Activated naive CD4-positive, alpha-beta T cell treated with anti-CD3 and anti-CD28 coated beads, Interleukin-2, amount 10 ng/mL, durations not matched to agents 7 days and 5 days (primary cell): ENCODE measurements around the gene CAMK2B.

Experiments
- CTCF ChIA-PET: fragments of 350-600 bp; sonication (Branson Sonifier 250); formaldehyde crosslinking; loops from one replicate; lab custom pipeline; 2021; ENCODE audit warnings: antibody characterized with exemption; lab: Charles Lee
- DNase-seq: peaks from one replicate; pipeline ENCODE4 v3.0.0-alpha.2; 2020
- H3K27ac Mint-ChIP-seq: one replicate; pipeline ENCODE4 v1.8.0; 2021; ENCODE audit warnings: mild to moderate bottlenecking, moderate library complexity, mixed read lengths
- H3K27me3 Mint-ChIP-seq: one replicate; pipeline ENCODE4 v1.8.0; 2021; ENCODE audit warnings: mild to moderate bottlenecking, mixed read lengths
- H3K36me3 Mint-ChIP-seq: one replicate; pipeline ENCODE4 v1.8.0; 2021; ENCODE audit warnings: mixed read lengths
- H3K4me1 Mint-ChIP-seq: one replicate; pipeline ENCODE4 v1.8.0; 2021; ENCODE audit warnings: mixed read lengths
- H3K4me3 Mint-ChIP-seq: one replicate; pipeline ENCODE4 v1.8.0; 2021; ENCODE audit warnings: mild to moderate bottlenecking, moderate library complexity, mixed read lengths
- H3K9me3 Mint-ChIP-seq: one replicate; pipeline ENCODE4 v1.8.0; 2021; ENCODE audit warnings: mixed read lengths

The CAMK2B gene

DNA sequence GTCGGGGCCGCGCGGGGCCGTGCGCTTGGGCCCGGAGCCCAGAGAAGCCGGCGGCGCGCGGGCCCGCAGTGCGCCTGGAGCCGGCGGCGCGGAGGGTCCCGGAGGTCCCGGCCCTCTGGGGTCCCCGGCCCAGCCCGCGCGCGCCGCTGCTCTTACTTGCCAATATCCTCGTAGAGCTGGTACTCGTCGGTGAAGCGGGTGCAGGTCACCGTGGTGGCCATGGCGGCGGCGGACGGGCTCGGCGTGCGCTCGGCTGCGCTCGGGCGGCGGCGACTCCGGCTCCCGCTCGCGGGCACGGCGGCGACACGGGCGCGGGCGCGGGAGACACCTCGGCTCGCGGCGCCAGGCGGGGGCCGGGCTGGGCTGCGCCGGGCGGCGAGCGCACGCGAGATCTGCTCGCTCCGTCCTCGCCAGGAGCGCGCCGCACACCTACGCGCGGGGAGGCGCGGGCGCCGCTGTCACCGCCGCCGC, at the start of gene CAMK2B:
TSS of gene CAMK2B (minus strand) at position 394 of the 471 bp plus-strand sequence. CDS start at position 221, 173 bp downstream.
- peak within 1 kb of the TSS; percentile 63 for H3K4me3 Mint-ChIP-seq
- H3K27ac Mint-ChIP-seq = no peak within 1 kb of the TSS
- no peaks in the 10 kb centered on the region for H3K9me3 Mint-ChIP-seq
- DNase-seq = no peak
- CTCF ChIA-PET = no interaction called here
- no peaks in the 10 kb centered on the region for H3K36me3 Mint-ChIP-seq
- H3K27me3 Mint-ChIP-seq = peaks cover 80% of the 10 kb centered on the region
- peaks cover 4% of the 10 kb centered on the region for H3K4me1 Mint-ChIP-seq

GRCh38 chr7:44374007-44374763, 48.8 kb upstream of the CAMK2B start:
- CTCF ChIA-PET = interaction anchor here (0.8 kb wide), 1 partner anchor 101 kb away, joined by 4 read pairs; no protein-coding TSS in a partner anchor
- no peak for DNase-seq
- Mint-ChIP-seq H3K4me1 (peaks cover 13% of the 10 kb centered on the region), H3K27me3 (peaks cover 69% of the 10 kb centered on the region), H3K27ac (no peak overlapping the region), H3K9me3 (no peaks in the 10 kb centered on the region), H3K36me3 (no peaks in the 10 kb centered on the region), H3K4me3 (no peak overlapping the region)

- H3K27ac Mint-ChIP-seq = no peak overlapping the region
- CTCF ChIA-PET = interaction anchor here (0.8 kb wide), 1 partner anchor 102 kb away, joined by 4 read pairs; no protein-coding TSS in a partner anchor
- no peak overlapping the region for H3K4me3 Mint-ChIP-seq
- H3K36me3 Mint-ChIP-seq = no peaks in the 10 kb centered on the region
- peaks cover 13% of the 10 kb centered on the region for H3K4me1 Mint-ChIP-seq
- H3K9me3 Mint-ChIP-seq = no peaks in the 10 kb centered on the region
- DNase-seq = no peak
- H3K27me3 Mint-ChIP-seq = peaks cover 77% of the 10 kb centered on the region
These were observed 48.0 kb upstream of the CAMK2B start for GRCh38 chr7:44373418-44373740.

DNA sequence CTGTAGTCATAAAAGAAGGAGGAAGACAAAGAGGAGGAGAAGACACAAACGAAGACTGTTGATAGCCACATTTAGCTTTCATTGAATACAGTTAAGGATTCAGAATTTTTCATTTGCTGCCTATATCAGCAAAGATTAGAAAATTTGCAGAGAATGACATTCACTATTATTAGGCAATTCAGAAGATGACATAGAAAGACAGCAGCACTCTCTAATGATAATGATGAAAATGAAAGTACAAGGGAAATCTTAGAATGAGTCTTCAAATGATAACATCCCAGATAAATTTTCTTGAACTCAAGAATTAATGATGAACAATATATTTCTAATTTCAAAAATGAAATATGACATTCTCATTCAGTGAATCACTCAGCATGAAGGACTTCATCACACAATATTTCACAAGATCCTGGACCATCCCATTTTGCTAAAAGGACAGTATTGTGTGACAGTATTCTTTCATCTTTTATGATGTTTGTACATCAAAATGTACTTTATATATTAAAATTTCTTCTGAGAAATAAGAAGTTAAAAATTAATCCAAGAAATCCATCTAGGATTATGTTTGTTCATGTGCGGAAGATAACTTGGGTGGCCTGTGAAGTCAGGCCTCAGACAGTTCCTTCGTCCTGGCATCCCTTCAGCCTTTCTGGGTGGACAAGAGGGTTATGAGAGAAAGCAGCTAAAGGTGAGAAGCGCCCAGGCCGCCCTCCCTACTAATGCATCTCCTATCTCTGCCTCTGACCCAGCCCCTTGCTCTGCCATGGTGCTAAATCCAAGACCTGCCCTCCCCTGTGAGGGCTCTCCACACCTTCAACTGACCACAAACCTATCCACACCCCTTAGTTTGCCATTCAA, 47.4 kb upstream of the CAMK2B start:
- DNase-seq = no peak
- no peaks in the 10 kb centered on the region for H3K9me3 Mint-ChIP-seq
- H3K27me3 Mint-ChIP-seq = peaks cover 81% of the 10 kb centered on the region
- no peak overlapping the region for H3K27ac Mint-ChIP-seq
- H3K36me3 Mint-ChIP-seq = no peaks in the 10 kb centered on the region
- CTCF ChIA-PET = interaction anchor here (0.8 kb wide), 1 partner anchor 103 kb away, joined by 4 read pairs; no protein-coding TSS in a partner anchor
- no peak overlapping the region for H3K4me3 Mint-ChIP-seq
- H3K4me1 Mint-ChIP-seq = peaks cover 13% of the 10 kb centered on the region

- CTCF ChIA-PET = no interaction called here
- Mint-ChIP-seq H3K36me3 (no peaks in the 10 kb centered on the region), H3K9me3 (no peaks in the 10 kb centered on the region), H3K27me3 (peaks cover 56% of the 10 kb centered on the region), H3K4me1 (peaks cover 13% of the 10 kb centered on the region), H3K27ac (no peak overlapping the region), H3K4me3 (no peak overlapping the region)
- no peak for DNase-seq
These were observed 43.5 kb upstream of the CAMK2B start for GRCh38 chr7:44368885-44369284.

DNA sequence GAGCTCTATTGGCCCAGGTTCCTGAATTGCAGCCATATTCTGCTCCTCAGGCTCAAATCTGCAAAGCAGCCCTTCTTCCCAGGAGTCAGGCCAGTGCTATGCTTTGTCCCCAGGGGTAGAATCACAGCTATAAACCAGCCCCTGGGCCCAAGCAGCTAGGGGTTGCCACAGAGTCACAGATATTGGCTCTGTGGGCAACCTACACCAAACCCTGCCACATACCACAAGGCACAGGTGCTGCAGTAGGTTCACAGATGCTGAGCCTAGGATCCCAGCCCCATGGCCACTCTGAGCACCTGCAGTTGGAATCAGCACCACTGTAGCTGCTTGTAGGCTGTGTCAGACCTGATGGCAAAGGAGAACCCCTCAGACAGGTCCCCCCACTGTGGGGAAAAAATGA, 43.1 kb upstream of the CAMK2B start:
- Mint-ChIP-seq H3K27me3 (peaks cover 57% of the 10 kb centered on the region), H3K36me3 (no peaks in the 10 kb centered on the region), H3K4me3 (no peak overlapping the region), H3K27ac (no peak overlapping the region), H3K4me1 (peaks cover 13% of the 10 kb centered on the region), H3K9me3 (no peaks in the 10 kb centered on the region)
- DNase-seq = no peak
- CTCF ChIA-PET = no interaction called here

DNA sequence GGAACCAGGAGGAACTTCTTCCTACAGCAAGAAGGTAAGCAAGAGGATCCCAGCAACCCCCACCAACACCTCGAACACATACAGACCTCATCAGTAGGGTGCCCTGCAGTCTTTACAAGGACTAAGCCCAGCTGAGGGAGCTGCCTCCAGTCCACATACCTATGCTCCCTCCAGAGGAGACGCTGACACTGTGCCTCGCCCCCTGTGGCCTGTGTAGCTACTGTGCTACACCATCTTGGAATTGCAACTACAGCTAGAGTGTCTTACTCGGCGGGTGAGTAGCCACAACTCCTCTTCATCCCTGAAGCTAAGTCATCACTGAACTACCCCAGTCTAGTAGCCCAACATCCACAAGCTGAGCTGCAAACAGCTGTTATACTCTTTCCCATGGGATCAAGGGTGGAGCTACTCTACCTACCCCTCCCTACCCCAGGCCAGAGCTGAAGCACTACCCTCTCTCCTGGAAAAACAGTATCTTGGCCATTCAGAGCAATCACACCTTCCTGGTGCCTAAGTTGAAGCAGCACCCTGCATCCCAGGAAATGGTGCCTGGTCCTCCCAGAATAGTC, 42.2 kb upstream of the CAMK2B start:
- H3K27me3 Mint-ChIP-seq = peaks cover 59% of the 10 kb centered on the region

DNA sequence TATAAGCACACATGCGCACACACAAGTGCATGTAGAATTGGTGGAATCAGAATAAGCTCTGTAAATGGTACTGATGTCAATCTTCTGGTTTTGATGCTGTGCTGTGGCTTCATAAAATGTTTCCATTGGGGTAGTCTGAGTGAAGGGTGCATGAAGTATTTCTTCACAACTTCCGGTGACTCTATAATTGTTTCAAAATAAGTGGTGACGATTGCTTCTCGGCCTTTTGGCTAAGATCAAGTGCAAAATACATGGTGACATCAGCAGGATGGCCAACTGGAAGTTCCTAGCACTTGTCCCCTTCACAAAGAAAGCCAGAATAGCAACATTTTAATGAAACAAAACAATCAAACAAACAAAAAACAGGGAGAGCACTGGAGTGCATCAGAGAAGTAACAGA, 41.6 kb upstream of the CAMK2B start:
- CTCF ChIA-PET = no interaction called here
- H3K27me3 Mint-ChIP-seq = peaks cover 62% of the 10 kb centered on the region

More for the DNA sequence above, 42.2 kb upstream of the CAMK2B start:
- peaks cover 13% of the 10 kb centered on the region for H3K4me1 Mint-ChIP-seq
- H3K9me3 Mint-ChIP-seq = no peaks in the 10 kb centered on the region
- no peak overlapping the region for H3K27ac Mint-ChIP-seq
- CTCF ChIA-PET = no interaction called here
- DNase-seq = no peak
- H3K36me3 Mint-ChIP-seq = no peaks in the 10 kb centered on the region
- H3K4me3 Mint-ChIP-seq = no peak overlapping the region

GRCh38 chr7:44353668-44354067, 28.3 kb upstream of the CAMK2B start:
- CTCF ChIA-PET = no interaction called here
- Mint-ChIP-seq H3K36me3 (no peaks in the 10 kb centered on the region), H3K27ac (no peak overlapping the region), H3K27me3 (peaks cover 63% of the 10 kb centered on the region), H3K9me3 (peaks cover 3% of the 10 kb centered on the region), H3K4me1 (no peaks in the 10 kb centered on the region), H3K4me3 (no peak overlapping the region)
- DNase-seq = no peak

More for the DNA sequence above, 41.6 kb upstream of the CAMK2B start:
- H3K9me3 Mint-ChIP-seq = no peaks in the 10 kb centered on the region
- DNase-seq = no peak
- H3K27ac Mint-ChIP-seq = no peak overlapping the region
- peaks cover 13% of the 10 kb centered on the region for H3K4me1 Mint-ChIP-seq
- H3K4me3 Mint-ChIP-seq = no peak overlapping the region
- H3K36me3 Mint-ChIP-seq = no peaks in the 10 kb centered on the region

DNA sequence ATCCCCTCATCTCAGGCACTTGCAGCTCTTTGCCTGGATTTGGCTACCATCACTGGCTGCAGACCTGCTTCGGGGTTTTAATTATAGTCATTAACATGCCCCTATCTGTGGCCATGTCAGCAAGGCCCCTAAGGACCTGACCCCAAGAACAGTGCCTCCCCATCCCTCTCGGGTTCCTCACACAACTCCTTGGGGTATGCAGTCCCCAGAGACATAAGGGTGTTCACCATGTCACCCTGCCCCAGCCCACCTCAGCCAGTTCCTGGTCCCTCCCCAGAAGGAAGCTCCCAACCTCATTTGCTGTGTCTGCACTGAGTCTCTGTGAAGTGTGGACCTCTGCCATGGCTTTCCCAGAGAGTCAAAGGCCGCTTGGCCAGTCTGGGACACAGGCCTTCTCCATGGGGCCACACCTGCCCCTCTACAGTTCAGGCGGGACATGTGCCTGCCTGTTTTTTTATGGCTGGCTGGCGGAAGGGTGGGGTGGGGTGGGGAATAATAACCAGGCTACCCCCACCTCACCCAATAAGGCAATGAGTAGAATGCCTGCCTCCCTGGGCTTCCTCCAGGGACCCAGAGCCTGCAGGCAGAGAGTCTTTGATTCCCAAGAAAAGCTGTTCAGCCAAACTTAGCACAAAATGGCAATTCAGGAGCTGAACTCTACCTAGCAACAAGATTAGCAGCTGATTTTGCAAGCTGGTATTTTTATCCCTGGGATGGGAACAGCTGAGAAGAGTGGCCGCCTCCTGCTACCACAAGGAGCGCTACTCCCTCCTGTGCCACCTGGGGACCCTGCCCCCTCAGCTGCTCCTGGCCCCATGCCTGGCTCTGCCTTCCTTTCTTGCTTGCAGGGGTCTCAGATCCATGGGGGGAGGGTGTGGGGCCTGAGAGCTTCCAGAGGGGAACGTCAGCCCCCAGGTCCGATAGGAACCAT, 23.7 kb upstream of the CAMK2B start:
- DNase-seq = no peak
- Mint-ChIP-seq H3K9me3 (no peaks in the 10 kb centered on the region), H3K36me3 (no peaks in the 10 kb centered on the region), H3K27ac (no peak overlapping the region), H3K4me1 (no peaks in the 10 kb centered on the region), H3K27me3 (peaks cover 39% of the 10 kb centered on the region), H3K4me3 (no peak overlapping the region)
- CTCF ChIA-PET = interaction anchor here (0.7 to 2.5 kb wide), 9 partner anchors 22 to 227 kb away, joined by 3 to 12 read pairs (median 4); no protein-coding TSS in a partner anchor

GRCh38 chr7:44348300-44348699, 22.9 kb upstream of the CAMK2B start:
- Mint-ChIP-seq H3K4me1 (no peaks in the 10 kb centered on the region), H3K4me3 (no peak overlapping the region), H3K27me3 (peaks cover 35% of the 10 kb centered on the region), H3K9me3 (no peaks in the 10 kb centered on the region), H3K36me3 (no peaks in the 10 kb centered on the region), H3K27ac (no peak overlapping the region)
- CTCF ChIA-PET = interaction anchor here (0.6 to 2.5 kb wide), 11 partner anchors 23 to 477 kb away, joined by 3 to 12 read pairs (median 3); no protein-coding TSS in a partner anchor
- DNase-seq = peak; percentile 42

DNA sequence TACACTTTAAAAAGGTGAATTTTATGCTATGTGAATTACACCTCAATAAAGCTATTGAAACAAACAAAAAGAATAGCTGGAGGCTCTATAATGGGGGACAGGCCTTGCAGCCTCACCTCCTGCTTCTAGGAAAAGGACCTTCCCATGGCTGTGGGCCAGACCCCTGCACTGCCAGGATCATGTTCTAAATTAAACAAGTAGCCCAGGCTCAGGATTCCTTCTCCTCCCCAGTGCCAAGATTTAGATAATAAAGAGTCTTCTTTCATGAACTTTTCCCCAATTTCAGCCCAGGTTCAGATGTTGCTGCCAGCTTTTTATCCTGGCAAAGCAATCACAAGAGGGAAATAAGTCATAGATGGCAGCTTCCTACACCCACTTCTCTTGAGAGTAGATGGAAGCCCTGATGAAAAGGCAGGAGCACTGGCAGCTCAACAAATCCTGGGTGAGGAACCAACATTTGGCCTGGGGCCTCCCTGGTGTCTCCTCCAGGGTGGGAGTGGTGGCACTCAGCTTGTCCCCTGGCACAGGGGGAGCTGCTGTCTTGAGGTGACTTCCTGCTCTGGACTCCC, 22.2 kb upstream of the CAMK2B start:
- Mint-ChIP-seq H3K36me3 (no peaks in the 10 kb centered on the region), H3K4me3 (no peak overlapping the region), H3K4me1 (no peaks in the 10 kb centered on the region), H3K27me3 (peaks cover 33% of the 10 kb centered on the region), H3K27ac (no peak overlapping the region), H3K9me3 (no peaks in the 10 kb centered on the region)
- CTCF ChIA-PET = interaction anchor here (0.6 to 2.5 kb wide), 7 partner anchors 107 to 478 kb away, joined by 3 to 12 read pairs (median 3); no protein-coding TSS in a partner anchor
- no peak for DNase-seq

DNA sequence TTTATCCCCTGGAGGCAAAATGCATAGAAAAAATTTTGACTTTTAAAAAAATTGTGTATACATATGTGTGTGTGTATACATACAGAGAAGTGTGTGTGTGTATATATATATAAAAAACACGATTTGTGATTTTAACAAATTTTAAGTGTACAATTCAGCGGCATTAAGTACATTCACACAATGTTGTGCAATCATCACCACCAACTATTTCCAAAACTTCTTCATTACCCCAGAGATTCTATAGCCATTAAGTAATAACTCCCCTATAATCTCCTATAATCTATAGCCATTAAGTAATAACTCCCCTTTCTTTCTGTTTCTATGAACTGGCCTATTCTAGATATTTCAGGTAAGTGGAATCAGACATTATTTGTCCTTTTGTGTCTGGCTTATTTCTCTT, 20.7 kb upstream of the CAMK2B start:
- Mint-ChIP-seq H3K36me3 (no peaks in the 10 kb centered on the region), H3K4me1 (no peaks in the 10 kb centered on the region), H3K4me3 (no peak overlapping the region), H3K9me3 (no peaks in the 10 kb centered on the region), H3K27ac (no peak overlapping the region), H3K27me3 (peaks cover 24% of the 10 kb centered on the region)
- CTCF ChIA-PET = no interaction called here
- DNase-seq = no peak
